Mucosa of descending colon (tissue), 3 donors: ENCODE results near the gene LRRC49. TPM values are rescaled to one million over a fixed set of nuclear protein-coding genes. Genes with fewer than 3 reads are reported as not detected.
A peak's percentile ranks its signal among the peaks of the same experiment; 100 is the strongest.

Source experiments
- ATAC-seq: fragments of 200-7000 bp; cut with Tn5 transposase; one replicate; pipeline ENCODE4 v1.9.1; 2020; ENCODE audit warnings: mild to moderate bottlenecking, moderate library complexity
- DNase-seq, 3 donors: peaks; one replicate each; pipeline ENCODE4 v3.0.0-alpha.2; 2020
- H3K36me3 ChIP-seq: fragments of 200-600 bp; one replicate; pipeline ENCODE4 v1.8.0; 2021; ENCODE audit warnings: low read depth, mild to moderate bottlenecking
- H3K4me1 ChIP-seq: fragments of 200-600 bp; one replicate; pipeline ENCODE4 v1.8.0; 2021; ENCODE audit warnings: low read depth, mild to moderate bottlenecking
- H3K4me3 ChIP-seq: fragments of 200-600 bp; one replicate; pipeline ENCODE4 v1.8.0; 2021; ENCODE audit warnings: mild to moderate bottlenecking
- H3K9me3 ChIP-seq: fragments of 200-600 bp; one replicate; pipeline ENCODE4 v1.8.0; 2021; ENCODE audit warnings: mild to moderate bottlenecking
- intact Hi-C, 2 donors: fragments of 100-400 bp; cut with DNase I in 1 of 2; cut with micrococcal nuclease in 1 of 2; formaldehyde crosslinking; loops; one replicate each; pipeline versions ENCODE4 v1.11.0 to v1.11.1; 2022; cut with DNase I, micrococcal nuclease
- total RNA-seq, 3 donors: library from RNA; stranded (reverse); fragmentation: NEBNext Ultra II Directional in 2 of 3; extraction: Animal tissue kit (Norgen Biotek cat#: 25700) in 2 of 3; gene quantifications; one replicate each; pipeline versions ENCODE4 v1.2.1 to v1.2.4, GENCODE V29; 2021 to 2023
- TF ChIP-seq, protein P1 (sequence below): fragments of 200-600 bp; IDR thresholded peaks from one replicate; pipeline ENCODE4 v1.8.0; 2022; ENCODE audit warnings: antibody characterized with exemption, mild to moderate bottlenecking
- donor health status: DM: no; HTN: no; CAD: no; lungs with moderate emphysema.
- donor health status: DM: no; HTN: no; CAD: no.
- donor health status: DM: no; HTN: yes; CAD: no.

Gene LRRC49
- total RNA-seq, 3 donors from 2014 or later: 2.7 to 5.7 (median 4.7) TPM

DNA sequence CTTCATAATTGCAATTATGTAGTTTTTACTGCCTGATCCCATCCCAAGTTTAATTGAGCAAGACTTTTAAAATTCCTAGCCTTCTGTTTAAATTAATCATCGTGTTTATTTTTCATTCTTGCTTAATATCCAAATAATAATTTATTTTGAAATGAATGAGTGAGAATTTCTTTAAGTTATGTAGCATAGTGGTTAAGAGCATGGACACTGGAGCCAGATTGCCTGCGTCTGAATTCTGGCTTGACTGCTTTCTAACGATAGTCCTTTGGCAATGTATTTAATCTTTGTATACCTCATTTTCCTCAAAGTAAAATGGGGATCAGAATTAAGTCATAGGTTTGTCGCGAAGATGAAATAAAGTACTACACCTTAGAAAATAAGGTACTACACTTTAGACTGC, 71.4 kb downstream of the LRRC49 start:
- intact Hi-C loops: no loop called here
- H3K4me1 ChIP-seq: no peaks in the 10 kb centered on the region
- ATAC-seq: no peak

DNA sequence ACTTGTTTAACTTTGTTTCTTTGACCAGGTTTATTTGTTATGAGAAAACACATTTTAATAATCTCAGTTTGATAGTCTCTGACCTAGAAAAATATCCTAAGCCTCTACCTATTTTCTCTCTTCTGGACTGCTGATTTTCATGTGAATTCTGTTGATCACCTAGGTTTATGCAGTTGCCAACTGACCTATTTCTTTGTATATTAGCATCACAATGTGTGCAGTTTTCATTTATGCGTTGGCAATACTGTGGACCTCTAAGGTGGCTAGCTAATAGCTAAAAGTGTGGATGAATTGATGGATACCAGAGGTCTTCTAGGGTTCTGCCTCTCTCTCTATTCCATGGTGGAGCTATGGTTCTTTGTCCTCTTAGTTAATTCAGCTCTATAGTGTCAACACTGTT, 72.1 kb downstream of the LRRC49 start:
- ATAC-seq (no peak), DNase-seq (no peak)
- intact Hi-C loops: no loop called here
- H3K9me3 ChIP-seq: no peaks in the 10 kb centered on the region
- H3K4me3 ChIP-seq: no peak overlapping the region
- no peaks in the 10 kb centered on the region for H3K4me1 ChIP-seq
- H3K36me3 ChIP-seq: no peaks in the 10 kb centered on the region
- TF ChIP-seq, protein P1, sequence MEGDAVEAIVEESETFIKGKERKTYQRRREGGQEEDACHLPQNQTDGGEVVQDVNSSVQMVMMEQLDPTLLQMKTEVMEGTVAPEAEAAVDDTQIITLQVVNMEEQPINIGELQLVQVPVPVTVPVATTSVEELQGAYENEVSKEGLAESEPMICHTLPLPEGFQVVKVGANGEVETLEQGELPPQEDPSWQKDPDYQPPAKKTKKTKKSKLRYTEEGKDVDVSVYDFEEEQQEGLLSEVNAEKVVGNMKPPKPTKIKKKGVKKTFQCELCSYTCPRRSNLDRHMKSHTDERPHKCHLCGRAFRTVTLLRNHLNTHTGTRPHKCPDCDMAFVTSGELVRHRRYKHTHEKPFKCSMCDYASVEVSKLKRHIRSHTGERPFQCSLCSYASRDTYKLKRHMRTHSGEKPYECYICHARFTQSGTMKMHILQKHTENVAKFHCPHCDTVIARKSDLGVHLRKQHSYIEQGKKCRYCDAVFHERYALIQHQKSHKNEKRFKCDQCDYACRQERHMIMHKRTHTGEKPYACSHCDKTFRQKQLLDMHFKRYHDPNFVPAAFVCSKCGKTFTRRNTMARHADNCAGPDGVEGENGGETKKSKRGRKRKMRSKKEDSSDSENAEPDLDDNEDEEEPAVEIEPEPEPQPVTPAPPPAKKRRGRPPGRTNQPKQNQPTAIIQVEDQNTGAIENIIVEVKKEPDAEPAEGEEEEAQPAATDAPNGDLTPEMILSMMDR: no peak

More for the DNA sequence above, 71.4 kb downstream of the LRRC49 start:
- H3K36me3 ChIP-seq: no peaks in the 10 kb centered on the region
- DNase-seq: no peak
- no peak overlapping the region for H3K4me3 ChIP-seq
- no peaks in the 10 kb centered on the region for H3K9me3 ChIP-seq
- TF ChIP-seq, protein P1: no peak

DNA sequence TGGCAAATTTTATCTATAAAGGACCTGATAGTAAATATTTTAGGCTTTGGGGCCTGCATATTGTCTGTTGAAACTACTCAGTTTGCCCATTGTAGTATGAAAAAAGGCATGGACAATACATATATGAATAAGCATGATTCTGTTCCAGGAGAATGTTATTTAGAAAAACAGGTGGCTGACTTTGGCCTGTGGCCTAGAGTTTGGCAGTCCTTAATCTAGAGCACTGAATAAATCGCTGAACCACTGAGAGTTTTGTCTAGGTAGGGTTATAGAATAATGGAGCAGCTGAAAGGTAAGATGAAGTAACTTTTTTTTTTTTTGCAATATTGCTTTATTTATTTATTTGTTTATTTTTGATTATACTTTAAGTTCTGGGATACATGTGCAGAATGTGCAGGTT, 75.0 kb downstream of the LRRC49 start:
- intact Hi-C loops: no loop called here
- no peak for ATAC-seq

DNA sequence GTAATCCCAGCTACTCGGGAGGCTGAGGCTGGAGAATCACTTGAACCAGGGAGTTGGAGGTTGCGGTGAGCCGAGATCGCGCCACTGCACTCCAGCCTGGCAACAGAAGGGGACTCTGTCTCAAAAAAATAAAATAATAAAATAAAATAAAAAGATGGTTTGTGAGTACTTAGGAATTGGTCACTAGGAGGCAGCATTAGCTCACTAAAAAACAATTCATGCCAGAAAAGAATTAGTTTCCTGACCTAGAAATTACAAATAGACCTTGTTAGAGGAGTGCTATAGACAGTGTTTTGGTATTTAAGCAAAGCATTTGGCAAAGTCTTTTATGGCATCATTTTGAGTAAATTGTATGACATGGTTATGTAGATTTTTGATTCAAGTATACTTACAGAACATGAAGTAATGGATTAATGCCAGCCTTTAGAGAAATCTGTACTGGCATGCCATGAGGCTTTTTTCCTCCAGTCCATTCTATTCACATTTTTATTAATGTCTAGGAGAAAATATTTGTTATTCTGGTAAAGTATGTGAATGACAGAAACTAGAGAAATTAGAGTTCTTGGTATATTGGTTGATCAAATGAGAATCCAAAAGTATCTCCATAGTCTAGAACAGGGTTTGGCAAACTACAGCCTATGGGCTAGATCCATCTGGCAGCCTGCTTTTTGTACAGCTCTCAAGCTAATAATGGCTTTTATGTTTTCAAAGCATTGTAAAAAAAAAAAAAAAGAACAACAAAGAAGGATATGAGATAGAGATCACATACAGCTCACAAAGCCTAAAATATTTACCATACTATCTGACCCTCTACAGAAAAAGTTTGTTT, 81.6 kb downstream of the LRRC49 start:
- DNase-seq (peak in 1 of 3 donors; percentile 8), ATAC-seq (no peak)
- TF ChIP-seq, protein P1: no peak
- Histone ChIP-seq H3K9me3 (no peaks in the 10 kb centered on the region), H3K36me3 (no peaks in the 10 kb centered on the region), H3K4me1 (no peaks in the 10 kb centered on the region), H3K4me3 (no peak overlapping the region)
- intact Hi-C loops: no loop called here

More for the DNA sequence above, 75.0 kb downstream of the LRRC49 start:
- Histone ChIP-seq H3K4me3 (no peak overlapping the region), H3K36me3 (no peaks in the 10 kb centered on the region), H3K9me3 (no peaks in the 10 kb centered on the region), H3K4me1 (no peaks in the 10 kb centered on the region)
- DNase-seq: no peak
- TF ChIP-seq, protein P1: no peak

DNA sequence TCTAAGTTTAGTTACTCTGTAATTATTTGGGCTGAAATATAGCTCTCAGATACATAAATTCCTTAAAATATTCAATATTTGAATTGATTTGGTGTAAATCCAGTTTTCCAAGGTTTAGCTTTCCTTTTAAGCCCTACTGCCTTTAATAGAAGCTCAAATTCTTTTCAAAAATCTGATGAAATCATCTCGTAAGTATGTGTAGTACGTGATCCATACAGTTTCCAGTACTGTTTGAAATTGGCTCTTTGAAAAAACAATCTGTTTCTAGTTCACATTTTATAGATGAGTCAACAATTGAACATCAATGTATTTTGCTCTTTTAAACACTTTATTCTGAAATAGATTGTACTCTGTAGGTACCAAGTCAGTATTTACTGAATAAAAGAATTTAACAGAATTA, 84.2 kb downstream of the LRRC49 start:
- intact Hi-C loops: no loop called here
- TF ChIP-seq, protein P1: no peak
- ATAC-seq: no peak
- Histone ChIP-seq H3K9me3 (no peaks in the 10 kb centered on the region), H3K36me3 (no peaks in the 10 kb centered on the region), H3K4me3 (no peak overlapping the region), H3K4me1 (no peaks in the 10 kb centered on the region)
- no peak for DNase-seq
